ENCODE results near the gene THRA. TPM values are rescaled to one million over a fixed set of nuclear protein-coding genes. Genes with fewer than 3 reads are reported as not detected.

THRA gene
- total and polyA plus RNA-seq, 2 experiments from 2014 or later = 58.1 to 87.0 TPM

- no peaks in the 10 kb centered on the region for H3K27me3 ChIP-seq
- no peak for TF ChIP-seq CTCF (IDR thresholded peaks at IDR 0.05; ENCODE audit: low read depth, low read length)
- H3K27ac ChIP-seq = no peak overlapping the region
Observed at GRCh38 chr17:40087049-40087794, 24.5 kb downstream of the THRA start.

GRCh38 chr17:40087903-40088718 lies 25.3 kb downstream of the THRA start:
- Histone ChIP-seq H3K27ac (no peak overlapping the region), H3K36me3 (peaks cover 36% of the 10 kb centered on the region), H3K27me3 (no peaks in the 10 kb centered on the region), H3K9me3 (ENCODE audit: low read depth) (no peaks in the 10 kb centered on the region), H3K4me1 (ENCODE audit: low read depth) (peaks cover 10% of the 10 kb centered on the region), H3K4me3 (no peak overlapping the region)
- no peak for TF ChIP-seq CTCF (IDR thresholded peaks at IDR 0.05; ENCODE audit: low read depth, low read length)
- DNase-seq (ENCODE audit: low read depth in 1 of 2, low spot score in 1 of 2) = no peak

More at GRCh38 chr17:40087049-40087794, 24.5 kb downstream of the THRA start:
- Histone ChIP-seq H3K36me3 (peaks cover 36% of the 10 kb centered on the region), H3K4me3 (no peak overlapping the region), H3K4me1 (ENCODE audit: low read depth) (peaks cover 10% of the 10 kb centered on the region), H3K9me3 (ENCODE audit: low read depth) (no peaks in the 10 kb centered on the region)
- DNase-seq (ENCODE audit: low read depth in 1 of 2, low spot score in 1 of 2) = no peak

DNA sequence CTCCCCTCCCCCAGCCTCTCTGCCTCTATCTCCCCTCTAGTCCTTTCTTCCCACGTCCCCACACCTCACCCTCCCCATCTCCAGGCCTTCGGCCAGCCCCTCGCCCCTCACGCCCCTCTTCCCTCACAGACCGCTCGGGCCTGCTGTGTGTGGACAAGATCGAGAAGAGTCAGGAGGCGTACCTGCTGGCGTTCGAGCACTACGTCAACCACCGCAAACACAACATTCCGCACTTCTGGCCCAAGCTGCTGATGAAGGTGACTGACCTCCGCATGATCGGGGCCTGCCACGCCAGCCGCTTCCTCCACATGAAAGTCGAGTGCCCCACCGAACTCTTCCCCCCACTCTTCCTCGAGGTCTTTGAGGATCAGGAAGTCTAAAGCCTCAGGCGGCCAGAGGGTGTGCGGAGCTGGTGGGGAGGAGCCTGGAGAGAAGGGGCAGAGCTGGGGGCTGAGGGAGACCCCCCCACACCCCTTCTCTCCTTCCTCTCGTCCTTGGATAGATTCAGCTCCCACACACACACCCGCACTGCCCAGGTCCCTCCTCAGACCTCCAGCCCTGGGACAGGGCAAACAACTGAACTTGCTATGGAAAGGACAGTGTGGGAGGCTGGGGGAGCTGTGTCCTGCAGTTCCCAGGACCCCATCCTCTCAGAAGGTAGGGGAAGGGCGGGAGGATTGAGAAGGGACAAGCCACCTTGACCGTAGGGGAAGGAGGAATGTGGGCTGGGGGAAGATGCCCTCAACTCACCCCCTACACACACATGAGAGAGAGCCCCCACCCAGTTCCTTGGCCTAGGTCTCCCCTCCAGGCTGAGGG lies 26.5 kb downstream of the THRA start:
- no peak overlapping the region for H3K27ac ChIP-seq

DNA sequence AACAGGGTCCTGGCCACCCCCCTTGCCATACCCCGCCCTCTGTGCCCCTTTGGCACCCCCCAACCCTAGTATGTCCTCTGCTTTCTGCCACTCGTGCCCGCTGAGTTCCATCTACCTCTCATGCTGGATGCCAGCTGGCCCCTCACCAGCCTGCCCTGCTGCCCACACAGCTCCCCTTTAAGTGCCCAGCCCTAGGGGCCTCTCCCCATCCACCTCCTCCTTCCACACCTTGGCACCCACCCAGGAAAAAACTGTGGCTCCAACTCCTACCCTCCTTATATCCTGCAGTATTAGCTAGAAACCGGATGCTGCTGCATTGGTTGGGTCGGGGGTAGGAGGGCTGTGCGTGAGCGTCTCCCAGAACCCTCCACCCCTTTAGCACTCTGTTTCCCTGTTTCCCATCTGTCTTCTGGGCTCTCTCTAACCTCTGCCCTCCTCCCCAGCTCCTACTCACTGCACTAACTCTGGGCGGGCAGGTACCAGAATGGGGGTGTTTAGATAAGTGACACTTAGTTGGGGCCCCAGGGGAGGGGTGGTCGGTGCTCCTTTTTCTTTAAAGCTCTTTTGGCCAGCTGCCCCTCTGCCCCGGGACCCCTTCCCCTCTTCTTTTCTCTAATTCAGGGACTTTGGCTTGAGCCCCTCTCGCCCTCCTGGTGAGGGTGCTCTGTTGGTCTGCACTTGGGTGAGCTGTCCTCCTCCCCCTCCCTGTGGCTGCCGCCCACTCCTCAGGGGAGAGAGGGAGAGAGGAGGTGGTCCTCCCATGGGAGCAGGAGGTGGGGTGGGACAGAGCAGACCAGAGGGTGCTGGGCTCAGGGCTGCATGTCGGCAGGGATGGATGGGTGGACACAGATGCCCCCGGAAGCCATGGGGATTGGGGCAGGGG lies 27.7 kb downstream of the THRA start:
- TF ChIP-seq CTCF (IDR thresholded peaks at IDR 0.05; ENCODE audit: low read depth, low read length) = no peak
- Histone ChIP-seq H3K27ac (no peak overlapping the region), H3K4me1 (ENCODE audit: low read depth) (peaks cover 10% of the 10 kb centered on the region), H3K36me3 (peaks cover 31% of the 10 kb centered on the region), H3K4me3 (no peak overlapping the region), H3K9me3 (ENCODE audit: low read depth) (no peaks in the 10 kb centered on the region), H3K27me3 (no peaks in the 10 kb centered on the region)
- DNase-seq (ENCODE audit: low read depth in 1 of 2, low spot score in 1 of 2) = no peak

More for the DNA sequence above, 26.5 kb downstream of the THRA start:
- Histone ChIP-seq H3K27me3 (no peaks in the 10 kb centered on the region), H3K9me3 (ENCODE audit: low read depth) (no peaks in the 10 kb centered on the region), H3K36me3 (peaks cover 39% of the 10 kb centered on the region), H3K4me1 (ENCODE audit: low read depth) (peaks cover 10% of the 10 kb centered on the region), H3K4me3 (no peak overlapping the region)
- DNase-seq (ENCODE audit: low read depth in 1 of 2, low spot score in 1 of 2) = no peak
- no peak for TF ChIP-seq CTCF (IDR thresholded peaks at IDR 0.05; ENCODE audit: low read depth, low read length)
